GM12892 (cell line): ENCODE measurements around the gene DCLK1.
"Not testable (repeated sequence)": the region's sequence is repeated elsewhere in the genome, so short reads cannot be mapped to it uniquely, and the experiment has no call there.

Source experiments
- DNase-seq: peaks from one replicate; pipeline ENCODE4 v3.0.0; 2011; ENCODE audit not compliant: insufficient read length
- FAIRE-seq: peaks from 2 replicates; lab custom pipeline; 2011; peaks lifted over from hg19 to GRCh38; lab: Jason Lieb, UNC
- POLR2A ChIP-seq: IDR thresholded peaks from 2 replicates; pipeline ENCODE4 v1.6.1; 2011; ENCODE audit warnings: low read depth, low read length, control low read depth
- POLR2AphosphoS5 ChIP-seq: IDR thresholded peaks from 2 replicates; pipeline ENCODE4 v1.6.1; 2011; ENCODE audit warnings: low read depth, low read length, control low read depth
- TAF1 ChIP-seq: IDR thresholded peaks from 2 replicates; pipeline ENCODE4 v1.6.1; 2011; ENCODE audit warnings: low read depth, mild to moderate bottlenecking, control low read depth, low read length, borderline replicate concordance

DCLK1 gene

DNA sequence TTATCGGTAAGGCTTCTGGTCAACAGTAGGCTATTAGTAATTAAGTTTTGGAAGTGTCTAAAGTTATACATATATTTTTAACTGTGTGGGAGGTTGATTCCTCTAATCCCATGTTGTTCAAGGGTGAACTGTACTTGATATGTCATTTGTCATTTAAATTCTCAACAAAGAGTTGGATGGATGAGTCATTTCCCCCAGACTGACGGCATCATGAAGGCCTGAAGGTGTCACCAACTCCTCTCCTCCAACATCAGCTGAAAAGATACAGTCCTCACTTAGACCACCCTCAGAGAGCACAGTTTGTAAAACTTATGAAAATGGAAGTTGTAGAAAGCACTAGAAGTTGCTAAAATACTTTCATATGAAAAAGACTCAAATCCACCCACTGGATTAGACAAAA, 48.8 kb downstream of the DCLK1 start:
- TF ChIP-seq POLR2AphosphoS5 = no peak
- TF ChIP-seq TAF1 = no peak
- no peak for TF ChIP-seq POLR2A
- no peak for DNase-seq
- no peak for FAIRE-seq

DNA sequence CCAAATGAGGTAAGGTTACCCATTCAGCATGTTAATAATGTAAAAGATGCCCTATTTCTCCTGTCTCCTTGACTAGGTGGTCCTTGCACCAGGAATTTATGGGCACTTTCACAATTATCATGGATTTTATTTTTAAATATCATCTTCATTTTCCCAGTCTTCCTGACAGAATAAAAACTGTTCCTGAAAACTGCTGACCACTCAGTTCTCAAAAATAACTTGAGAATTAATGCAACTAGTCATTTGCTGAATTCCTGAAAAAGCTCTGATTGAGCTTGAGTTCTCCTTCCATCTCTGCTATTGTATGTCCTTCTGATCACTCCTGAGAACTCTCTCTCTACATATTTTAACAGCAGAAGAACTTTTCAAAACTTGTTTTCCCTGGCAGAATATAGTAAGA, 55.0 kb downstream of the DCLK1 start:
- FAIRE-seq (no peak), DNase-seq (no peak)
- TF ChIP-seq POLR2A (no peak), TAF1 (no peak), POLR2AphosphoS5 (no peak)

DNA sequence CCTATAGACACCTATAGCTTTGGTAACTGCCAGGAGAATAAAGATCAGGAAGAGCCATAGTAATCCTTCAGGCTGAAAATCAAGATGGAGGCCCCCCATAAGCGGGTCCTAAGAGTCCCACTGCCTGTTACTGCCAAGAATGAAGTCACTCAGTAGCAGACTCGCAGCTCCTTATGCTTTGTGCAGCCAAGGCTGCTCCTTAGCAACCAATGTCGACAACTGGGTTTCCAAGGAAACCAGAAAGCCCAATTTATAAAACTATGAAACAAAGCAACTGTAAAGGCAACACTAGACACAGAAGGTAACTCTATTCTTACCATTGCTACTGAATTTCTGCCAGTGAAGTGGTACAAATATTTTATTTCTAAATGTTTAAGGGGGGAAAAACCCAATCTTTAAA, 56.5 kb downstream of the DCLK1 start:
- TF ChIP-seq POLR2A = no peak
- TF ChIP-seq POLR2AphosphoS5 = no peak
- no peak for TF ChIP-seq TAF1
- FAIRE-seq (no peak), DNase-seq (no peak)

DNA sequence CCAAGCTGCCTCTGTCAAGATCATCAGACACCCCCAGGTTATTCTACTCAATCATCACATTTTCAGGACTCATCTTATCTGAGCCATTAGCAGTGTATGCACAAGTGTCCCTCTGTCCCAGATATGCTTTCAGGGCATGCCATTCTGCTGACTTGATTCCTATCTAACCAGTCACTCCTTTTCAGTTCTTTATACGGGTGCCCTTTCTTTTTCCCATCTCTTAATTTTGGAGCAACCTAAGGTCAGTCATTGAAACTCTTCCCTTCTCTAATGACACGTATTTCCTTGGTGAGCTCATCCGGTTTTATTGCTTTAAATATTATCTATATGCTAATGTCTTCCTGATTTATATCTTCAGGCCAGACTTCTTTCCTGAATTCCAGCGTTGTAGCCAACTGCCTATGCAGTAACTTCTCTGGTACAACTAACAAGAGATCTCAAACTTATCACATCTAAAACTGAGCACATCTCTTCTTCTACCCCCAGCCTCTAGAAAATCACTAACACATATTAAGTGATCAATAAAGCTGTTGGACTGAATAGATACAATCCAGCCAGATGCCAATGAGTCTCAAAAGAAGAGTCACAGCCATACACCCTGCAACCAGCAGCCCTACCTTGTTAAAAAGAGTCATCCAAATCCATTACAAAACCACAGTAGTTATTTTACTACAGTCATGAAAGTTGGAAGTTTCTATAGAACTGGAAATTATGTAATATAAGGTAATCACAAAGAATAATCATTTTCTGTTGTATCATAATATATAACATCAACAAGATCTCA, 58.8 kb downstream of the DCLK1 start:
- no peak for DNase-seq

DNA sequence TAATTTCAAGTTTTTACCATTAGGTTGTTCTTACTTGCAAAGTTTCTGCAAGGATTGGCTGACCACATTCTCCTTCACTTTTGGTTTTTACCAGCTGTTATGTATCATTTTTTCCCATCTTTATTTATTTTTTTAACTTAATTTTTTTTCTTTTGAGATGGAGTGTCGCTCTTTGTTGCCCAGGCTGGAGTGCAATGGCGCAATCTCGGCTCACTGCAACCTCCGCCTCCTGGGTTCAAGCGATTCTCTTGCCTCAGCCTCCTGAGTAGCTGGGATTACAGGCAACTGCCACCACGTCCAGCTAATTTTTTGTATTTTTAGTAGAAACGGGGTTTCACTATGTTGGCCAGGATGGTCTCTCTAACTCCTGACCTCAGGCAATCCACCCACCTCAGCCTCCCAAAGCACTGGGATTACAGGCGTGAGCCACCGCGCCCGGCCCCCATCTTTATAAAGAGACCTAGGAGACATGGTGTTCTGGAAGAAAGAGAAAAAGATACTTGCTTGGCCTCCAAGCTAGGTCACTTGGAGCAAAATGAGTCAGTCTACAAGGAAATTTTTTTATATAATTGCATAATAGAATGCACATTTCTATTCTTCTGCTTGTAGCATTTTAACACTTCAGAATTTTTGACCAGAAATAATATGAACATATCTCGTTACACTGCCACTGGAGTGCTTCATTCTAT, 60.5 kb downstream of the DCLK1 start:
- DNase-seq, FAIRE-seq: not testable (repeated sequence)

More for the DNA sequence above, 58.8 kb downstream of the DCLK1 start:
- TF ChIP-seq POLR2AphosphoS5 (no peak), POLR2A (no peak), TAF1 (no peak)
- no peak for FAIRE-seq

DNA sequence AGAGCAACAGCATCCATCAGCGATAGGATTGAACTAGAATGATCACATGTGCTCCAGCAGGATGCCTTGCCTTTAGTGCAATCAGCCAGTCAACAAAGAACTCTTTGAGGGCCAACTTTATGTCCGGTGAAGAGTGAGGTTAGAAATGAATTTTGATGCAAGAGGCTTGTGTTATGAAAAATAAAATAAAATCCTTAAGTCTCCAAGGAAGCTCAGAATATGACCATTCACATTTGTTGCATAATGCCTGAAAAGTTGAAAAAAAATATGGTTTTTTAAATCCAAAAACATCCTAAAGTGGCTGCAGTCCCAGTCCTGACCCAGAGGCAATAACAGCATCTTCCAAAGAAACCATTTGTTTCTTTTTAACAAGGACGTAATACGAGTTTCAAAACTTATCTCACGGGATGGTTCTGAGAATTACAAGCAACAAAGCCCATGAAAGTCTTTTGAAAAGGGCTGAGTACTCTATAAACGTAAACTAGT, 61.3 kb downstream of the DCLK1 start:
- FAIRE-seq (no peak), DNase-seq (no peak)
- TF ChIP-seq POLR2A (no peak), POLR2AphosphoS5 (no peak), TAF1 (no peak)

DNA sequence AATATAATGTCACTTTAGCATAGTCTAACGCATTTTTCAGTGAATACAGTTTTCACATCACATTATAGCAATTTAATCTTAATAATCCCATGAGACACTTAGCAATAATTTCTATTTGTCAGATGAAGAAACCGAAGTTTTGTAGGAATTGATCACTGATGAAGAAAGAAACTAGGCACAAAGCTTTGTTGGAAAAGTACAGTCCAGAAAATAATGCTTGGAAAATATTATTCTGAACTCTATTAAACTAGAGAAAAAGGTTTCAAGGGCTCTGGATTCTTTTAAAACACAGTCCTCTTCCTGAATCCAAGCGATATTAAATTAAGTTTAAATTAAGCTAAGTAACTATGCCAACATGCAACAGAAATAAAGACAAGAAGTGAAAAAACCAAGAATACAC, 62.2 kb downstream of the DCLK1 start:
- DNase-seq (no peak), FAIRE-seq (no peak)
- TF ChIP-seq POLR2AphosphoS5 = no peak
- no peak for TF ChIP-seq TAF1
- no peak for TF ChIP-seq POLR2A

DNA sequence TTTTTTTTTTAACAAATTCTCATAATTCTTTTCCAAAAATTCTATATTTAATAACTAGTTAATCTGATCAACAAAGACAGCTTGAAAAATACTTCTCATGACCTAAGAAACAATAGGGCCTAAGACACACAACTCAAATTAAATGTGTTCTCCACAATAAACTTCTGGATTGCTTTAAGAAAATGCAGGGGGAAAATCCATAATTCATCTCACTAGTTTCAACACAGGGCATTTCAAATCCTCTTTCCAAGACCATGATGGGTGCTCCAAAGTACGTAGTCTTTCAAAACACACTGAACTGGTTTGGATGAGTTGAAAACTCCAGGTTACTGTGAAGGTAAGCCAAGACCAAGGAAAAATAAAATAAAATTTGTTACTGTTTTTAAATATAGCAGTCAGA, 62.6 kb downstream of the DCLK1 start:
- no peak for TF ChIP-seq POLR2A
- no peak for TF ChIP-seq TAF1
- no peak for TF ChIP-seq POLR2AphosphoS5
- FAIRE-seq = no peak
- DNase-seq = no peak

DNA sequence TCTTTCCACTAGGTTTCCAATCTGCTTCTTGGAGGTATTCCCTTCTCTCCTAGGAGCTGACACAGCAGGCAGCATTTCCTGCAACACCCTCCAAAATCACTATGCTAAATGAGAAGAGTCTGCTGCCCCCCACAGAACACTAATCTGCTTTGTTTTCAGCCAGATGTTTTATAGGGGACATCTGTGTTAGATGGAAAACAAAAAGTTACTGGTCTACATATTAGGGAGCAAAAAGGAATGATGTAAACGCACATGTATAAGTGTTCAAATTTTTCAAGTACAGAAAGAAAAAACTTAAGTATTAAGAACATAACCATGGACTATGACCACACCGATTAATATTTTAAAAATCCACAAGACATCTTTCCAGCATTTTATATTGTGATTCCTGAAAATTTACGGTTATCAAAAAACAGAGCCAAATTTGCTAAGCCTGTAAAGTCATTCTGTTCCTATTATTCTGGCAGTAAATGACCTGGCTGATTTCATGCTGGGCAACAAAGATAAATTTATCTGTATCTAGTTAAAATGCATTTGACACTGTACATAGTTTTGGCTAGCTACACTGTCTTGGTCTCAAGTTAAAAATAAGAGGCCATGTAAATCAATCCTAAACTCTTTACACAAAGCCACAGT, 63.3 kb downstream of the DCLK1 start:
- no peak for FAIRE-seq
- no peak for DNase-seq

DNA sequence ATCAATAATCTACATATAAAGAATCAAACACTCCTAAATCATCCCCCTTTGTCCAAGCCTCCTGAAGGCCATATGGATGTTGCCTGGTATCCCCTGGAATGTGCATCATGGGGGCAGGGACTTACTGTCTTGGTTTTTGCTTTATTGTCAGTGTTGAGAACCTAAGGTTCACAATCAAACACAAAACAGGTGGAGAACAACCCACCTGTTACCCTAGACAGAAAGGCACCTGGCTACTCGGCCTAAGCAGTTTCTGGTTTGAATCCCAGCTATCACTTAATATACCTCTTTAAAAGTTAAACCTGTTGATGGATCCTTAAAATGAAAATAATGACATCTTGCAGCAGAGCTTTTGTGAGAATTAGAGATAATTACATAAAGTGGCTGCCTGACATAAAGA, 68.9 kb downstream of the DCLK1 start:
- DNase-seq (no peak), FAIRE-seq (no peak)
- no peak for TF ChIP-seq TAF1
- TF ChIP-seq POLR2A = no peak
- no peak for TF ChIP-seq POLR2AphosphoS5

More for the DNA sequence above, 63.3 kb downstream of the DCLK1 start:
- TF ChIP-seq TAF1 (no peak), POLR2AphosphoS5 (no peak), POLR2A (no peak)

DNA sequence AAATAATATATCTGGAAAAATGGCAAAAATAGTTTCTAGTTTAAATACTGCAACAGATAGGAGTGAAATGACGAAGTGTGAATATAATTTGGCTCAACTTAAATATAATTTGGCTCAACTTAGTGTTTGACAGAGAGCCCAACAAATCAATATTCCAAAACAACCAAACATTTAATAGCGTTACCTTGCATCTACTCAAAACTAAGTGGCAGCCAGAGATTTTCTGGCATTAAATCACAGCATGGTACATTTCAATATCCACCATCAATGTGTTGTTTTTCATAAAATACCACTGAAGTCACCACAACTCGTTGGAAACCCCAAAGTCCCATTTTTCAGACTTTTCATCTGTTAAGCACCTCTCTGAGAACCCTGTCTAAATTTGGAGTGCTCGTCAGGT, 69.6 kb downstream of the DCLK1 start:
- DNase-seq = no peak
- TF ChIP-seq POLR2A = no peak
- no peak for TF ChIP-seq TAF1
- TF ChIP-seq POLR2AphosphoS5 = no peak
- no peak for FAIRE-seq
